IgD-negative memory B cell (primary cell): ENCODE measurements around the gene MAST2. TPM values are rescaled to one million over a fixed set of nuclear protein-coding genes. Genes with fewer than 3 reads are reported as not detected.

Experiments
- H3K27ac Mint-ChIP-seq, 3 donors: one replicate each; pipeline ENCODE4 v1.8.0; 2020 to 2022; ENCODE audit warnings: mild to moderate bottlenecking in 3 of 3, mixed read lengths in 3 of 3, moderate library complexity in 1 of 3
- H3K27me3 Mint-ChIP-seq: one replicate; pipeline ENCODE4 v1.8.0; 2021; ENCODE audit warnings: mixed read lengths
- H3K36me3 Mint-ChIP-seq: one replicate; pipeline ENCODE4 v1.8.0; 2020; ENCODE audit warnings: mild to moderate bottlenecking, mixed read lengths
- H3K4me1 Mint-ChIP-seq, 3 donors: one replicate each; pipeline ENCODE4 v1.8.0; 2020 to 2022; ENCODE audit warnings: mixed read lengths in 3 of 3, mild to moderate bottlenecking in 1 of 3
- H3K4me3 Mint-ChIP-seq, 4 donors: one replicate each; pipeline ENCODE4 v1.8.0; 2020 to 2022; ENCODE audit warnings: mild to moderate bottlenecking in 4 of 4, mixed read lengths in 4 of 4, moderate library complexity in 3 of 4
- H3K9me3 Mint-ChIP-seq, 3 donors: one replicate each; pipeline ENCODE4 v1.8.0; 2020 to 2021; ENCODE audit warnings: mixed read lengths in 3 of 3, mild to moderate bottlenecking in 1 of 3
- polyA plus RNA-seq: library from polyadenylated mRNA; unstranded; fragments of 300-500 nt; fragmentation: Illumina TruSeq; gene quantifications from one replicate; pipeline ENCODE4 v1.2.3, GENCODE V29; 2021

Gene MAST2
- polyA plus RNA-seq, 1 donor from 2014 or later = 3.1 TPM

- Mint-ChIP-seq H3K27me3 (no peaks in the 10 kb centered on the region), H3K27ac (no peak overlapping the region), H3K4me3 (no peak overlapping the region), H3K4me1 (no peaks in the 10 kb centered on the region), H3K36me3 (peaks cover 9% of the 10 kb centered on the region), H3K9me3 (no peaks in the 10 kb centered on the region)
These were observed 82.8 kb downstream of the MAST2 start for GRCh38 chr1:45886229-45886628.

- H3K36me3 Mint-ChIP-seq = peaks cover 9% of the 10 kb centered on the region
- no peaks in the 10 kb centered on the region for H3K27me3 Mint-ChIP-seq
- no peaks in the 10 kb centered on the region for H3K4me1 Mint-ChIP-seq
- H3K27ac Mint-ChIP-seq = no peak overlapping the region
- no peak overlapping the region for H3K4me3 Mint-ChIP-seq
- H3K9me3 Mint-ChIP-seq = no peaks in the 10 kb centered on the region
These were observed 83.9 kb downstream of the MAST2 start for GRCh38 chr1:45887156-45887842.

DNA sequence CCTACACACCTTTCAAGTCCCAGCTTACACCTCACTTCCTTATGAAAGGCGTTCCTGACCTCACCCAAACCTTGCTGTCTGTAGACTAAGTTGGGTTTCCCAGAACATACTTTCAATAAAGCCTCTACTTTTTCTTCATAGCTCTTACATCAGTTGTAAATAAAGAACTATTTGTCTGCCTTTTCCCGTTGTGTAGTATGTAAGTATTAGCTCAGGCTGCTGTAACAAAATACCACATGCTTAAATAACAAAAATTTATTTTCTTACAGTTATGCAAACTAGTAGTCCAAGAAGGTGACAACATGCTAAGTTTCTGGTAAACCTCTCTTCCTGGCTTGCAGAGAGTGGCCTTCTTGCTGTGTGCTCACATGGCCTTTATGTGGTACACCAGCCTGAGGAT, 86.7 kb downstream of the MAST2 start:
- Mint-ChIP-seq H3K36me3 (peaks cover 2% of the 10 kb centered on the region), H3K27ac (no peak overlapping the region), H3K9me3 (no peaks in the 10 kb centered on the region), H3K27me3 (no peaks in the 10 kb centered on the region), H3K4me1 (no peaks in the 10 kb centered on the region), H3K4me3 (no peak overlapping the region)

GRCh38 chr1:45891087-45891486, 87.7 kb downstream of the MAST2 start:
- Mint-ChIP-seq H3K4me1 (no peaks in the 10 kb centered on the region), H3K36me3 (peaks cover 2% of the 10 kb centered on the region), H3K9me3 (no peaks in the 10 kb centered on the region)

GRCh38 chr1:45892068-45892785, 88.8 kb downstream of the MAST2 start:
- Mint-ChIP-seq H3K9me3 (no peaks in the 10 kb centered on the region), H3K4me1 (no peaks in the 10 kb centered on the region), H3K27ac (no peak overlapping the region), H3K36me3 (peaks cover 2% of the 10 kb centered on the region), H3K4me3 (no peak overlapping the region), H3K27me3 (no peaks in the 10 kb centered on the region)

More at GRCh38 chr1:45891087-45891486, 87.7 kb downstream of the MAST2 start:
- Mint-ChIP-seq H3K27ac (no peak overlapping the region), H3K4me3 (no peak overlapping the region), H3K27me3 (no peaks in the 10 kb centered on the region)

GRCh38 chr1:45894331-45894730, 90.9 kb downstream of the MAST2 start:
- Mint-ChIP-seq H3K4me3 (no peak overlapping the region), H3K36me3 (peaks cover 2% of the 10 kb centered on the region), H3K9me3 (no peaks in the 10 kb centered on the region), H3K27ac (no peak overlapping the region), H3K4me1 (peaks cover 0 to 1% (median 0%) of the 10 kb centered on the region in 3 donors), H3K27me3 (no peaks in the 10 kb centered on the region)

DNA sequence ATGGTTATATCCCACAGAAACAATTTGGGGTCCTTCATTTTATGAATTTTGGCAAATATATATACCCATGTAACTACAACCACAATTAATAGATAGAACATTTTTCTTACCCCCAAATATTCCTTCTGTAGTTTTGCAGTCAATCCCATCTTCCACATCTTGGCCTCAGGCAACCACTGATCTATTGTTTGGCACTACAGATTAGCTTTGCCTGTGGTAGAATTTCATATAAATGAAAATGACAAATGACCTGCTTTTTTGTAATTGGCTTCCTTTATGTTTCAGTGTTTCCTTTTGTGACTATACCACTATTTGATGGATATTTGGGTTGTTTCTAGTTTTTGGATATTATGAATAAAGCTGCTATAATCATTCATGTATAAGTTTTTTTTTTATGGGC, 91.5 kb downstream of the MAST2 start:
- Mint-ChIP-seq H3K4me3 (no peak overlapping the region), H3K4me1 (peaks cover 0 to 1% (median 0%) of the 10 kb centered on the region in 3 donors), H3K27me3 (no peaks in the 10 kb centered on the region), H3K27ac (no peak overlapping the region), H3K36me3 (peaks cover under 1% of the 10 kb centered on the region), H3K9me3 (no peaks in the 10 kb centered on the region)

DNA sequence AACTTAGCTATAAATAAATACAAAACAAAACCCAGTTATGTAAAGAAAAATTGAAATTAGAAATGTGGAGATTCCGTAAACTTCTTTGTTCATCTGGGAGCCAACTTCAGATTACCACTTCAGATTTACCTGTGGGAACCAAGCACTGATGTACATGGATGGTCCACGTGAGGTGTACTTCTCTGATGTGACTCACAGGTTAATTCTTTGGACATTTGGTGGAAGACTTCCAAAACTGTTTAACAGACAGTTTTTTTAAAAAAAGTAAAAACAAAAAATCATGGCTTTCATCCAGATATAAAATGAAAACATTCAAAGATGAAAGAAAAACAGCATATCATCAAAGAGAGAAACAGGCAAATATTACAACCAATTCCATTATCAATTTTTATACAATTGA, 92.0 kb downstream of the MAST2 start:
- Mint-ChIP-seq H3K9me3 (no peaks in the 10 kb centered on the region), H3K4me3 (no peak overlapping the region), H3K4me1 (peaks cover 0 to 1% (median 0%) of the 10 kb centered on the region in 3 donors), H3K27ac (no peak overlapping the region), H3K27me3 (no peaks in the 10 kb centered on the region), H3K36me3 (no peaks in the 10 kb centered on the region)

GRCh38 chr1:45906883-45907282, 103.5 kb downstream of the MAST2 start:
- peaks cover 0 to 2% (median 2%) of the 10 kb centered on the region in 3 donors for H3K9me3 Mint-ChIP-seq
- no peak overlapping the region for H3K4me3 Mint-ChIP-seq
- no peaks in the 10 kb centered on the region for H3K4me1 Mint-ChIP-seq
- no peak overlapping the region for H3K27ac Mint-ChIP-seq
- no peaks in the 10 kb centered on the region for H3K27me3 Mint-ChIP-seq
- H3K36me3 Mint-ChIP-seq = peaks cover 4% of the 10 kb centered on the region

DNA sequence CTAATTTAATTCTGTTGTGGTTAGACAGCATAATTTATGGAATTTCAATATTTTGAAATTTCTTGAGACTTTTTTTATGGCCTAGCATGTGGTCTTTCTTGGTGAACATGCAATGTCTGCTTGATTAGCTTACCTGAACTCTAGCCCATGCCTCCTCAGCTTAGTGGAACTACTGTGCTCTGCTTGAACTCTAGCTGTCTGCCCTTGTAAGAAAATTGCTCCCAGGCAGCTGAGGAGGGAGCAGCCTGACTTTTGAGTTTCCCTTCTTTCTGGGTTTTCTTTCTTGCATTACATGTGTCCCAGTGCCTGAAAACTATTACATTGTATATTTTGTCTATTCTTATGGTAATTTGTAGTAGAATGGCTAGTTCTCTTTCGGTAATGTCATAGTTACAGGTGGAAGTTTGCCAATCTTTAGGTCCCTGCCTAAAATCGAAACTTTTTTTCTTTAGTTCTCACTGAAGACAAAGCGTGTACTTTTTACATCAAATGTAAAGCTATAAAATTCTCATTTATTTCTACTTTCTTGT, 105.3 kb downstream of the MAST2 start:
- no peak overlapping the region for H3K27ac Mint-ChIP-seq

DNA sequence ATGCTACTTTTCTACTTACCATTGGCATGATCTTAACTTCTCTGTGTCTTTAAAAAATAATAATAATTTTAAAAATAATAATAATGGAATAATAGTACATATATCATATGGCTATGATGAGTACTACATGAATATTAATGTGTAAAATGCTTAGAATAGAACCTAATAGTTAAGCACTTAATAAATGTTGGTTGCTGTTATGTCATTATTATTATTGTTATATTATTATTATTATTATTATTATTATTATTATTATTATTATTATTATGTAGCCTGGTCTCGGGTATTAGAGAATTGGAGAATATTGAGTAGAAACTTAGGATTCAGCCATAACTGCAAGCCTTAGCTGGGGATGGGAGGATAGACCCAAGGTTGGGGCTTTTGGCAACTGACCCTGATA, 108.2 kb downstream of the MAST2 start:
- no peak overlapping the region for H3K4me3 Mint-ChIP-seq
- no peaks in the 10 kb centered on the region for H3K9me3 Mint-ChIP-seq
- no peaks in the 10 kb centered on the region for H3K36me3 Mint-ChIP-seq
- no peaks in the 10 kb centered on the region for H3K27me3 Mint-ChIP-seq
- H3K4me1 Mint-ChIP-seq = no peaks in the 10 kb centered on the region
- no peak overlapping the region for H3K27ac Mint-ChIP-seq

More for the DNA sequence above, 105.3 kb downstream of the MAST2 start:
- H3K27me3 Mint-ChIP-seq = no peaks in the 10 kb centered on the region
- H3K36me3 Mint-ChIP-seq = no peaks in the 10 kb centered on the region
- no peaks in the 10 kb centered on the region for H3K9me3 Mint-ChIP-seq
- no peak overlapping the region for H3K4me3 Mint-ChIP-seq
- no peaks in the 10 kb centered on the region for H3K4me1 Mint-ChIP-seq

DNA sequence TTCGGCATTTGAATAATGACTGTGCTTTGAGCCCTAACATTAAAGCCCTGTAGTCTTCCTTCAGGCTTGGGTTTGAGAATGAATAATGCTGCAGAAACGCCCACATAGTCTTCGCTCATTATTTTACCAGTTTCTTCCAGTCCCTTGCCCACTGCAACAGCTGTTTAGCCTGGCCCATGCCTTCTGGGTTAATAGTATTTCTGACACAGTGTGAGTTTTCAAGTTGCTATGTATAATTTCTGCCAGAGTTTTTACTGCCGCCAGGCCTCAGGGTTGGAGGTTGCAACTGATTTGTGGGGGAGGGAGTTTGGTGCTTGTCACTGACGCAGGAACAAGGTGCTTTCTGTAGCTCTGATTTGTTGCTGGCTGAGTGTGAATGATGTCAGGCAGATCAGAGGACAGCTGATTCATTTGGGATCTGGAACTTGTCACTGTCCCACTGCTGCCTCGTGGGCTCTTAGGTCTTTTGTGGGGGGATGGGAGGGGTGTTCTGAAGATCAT, 109.8 kb downstream of the MAST2 start:
- Mint-ChIP-seq H3K27me3 (no peaks in the 10 kb centered on the region), H3K27ac (no peak overlapping the region), H3K4me3 (no peak overlapping the region), H3K36me3 (peaks cover 5% of the 10 kb centered on the region), H3K9me3 (no peaks in the 10 kb centered on the region), H3K4me1 (no peaks in the 10 kb centered on the region)

DNA sequence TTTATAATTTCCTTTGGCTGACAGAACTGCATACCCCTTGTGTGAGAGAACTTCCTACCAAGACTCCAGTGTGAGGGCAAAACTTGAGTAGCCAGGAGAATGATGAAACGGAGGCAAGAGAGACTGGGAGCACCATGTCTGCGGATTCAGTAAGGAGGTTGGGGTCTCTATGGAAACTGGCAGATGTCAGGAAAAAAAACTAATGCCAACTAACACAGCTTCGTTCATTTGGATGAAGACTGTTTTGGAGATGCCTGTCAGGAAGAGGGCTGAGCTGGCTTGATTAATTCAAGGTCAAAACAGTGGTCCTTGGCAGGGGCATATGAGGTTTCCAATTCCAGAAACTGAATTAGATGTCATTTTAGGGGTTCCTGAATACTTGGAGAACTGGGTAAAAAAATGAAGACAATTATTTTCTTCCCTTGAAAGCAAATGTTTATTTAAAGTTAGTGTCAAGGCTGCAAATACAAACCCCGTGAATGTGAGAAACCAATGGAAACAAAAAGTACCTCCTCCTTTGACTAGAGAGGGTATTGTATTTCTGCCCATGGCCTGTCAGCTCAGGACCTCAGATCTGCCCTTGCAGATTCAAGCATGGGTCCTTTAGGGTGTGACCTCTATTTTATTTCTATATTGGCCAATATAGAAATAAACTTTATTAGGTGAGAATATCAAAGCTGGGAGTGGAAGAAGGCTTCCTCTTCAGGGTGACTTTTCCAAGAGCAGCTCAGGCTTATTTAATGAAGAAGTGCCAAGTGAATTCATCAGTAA, 110.5 kb downstream of the MAST2 start:
- H3K36me3 Mint-ChIP-seq = peaks cover 6% of the 10 kb centered on the region
- no peak overlapping the region for H3K4me3 Mint-ChIP-seq
- H3K27ac Mint-ChIP-seq = no peak overlapping the region
- H3K4me1 Mint-ChIP-seq = no peaks in the 10 kb centered on the region
- H3K27me3 Mint-ChIP-seq = no peaks in the 10 kb centered on the region
- no peaks in the 10 kb centered on the region for H3K9me3 Mint-ChIP-seq

GRCh38 chr1:45914836-45915235, 111.4 kb downstream of the MAST2 start:
- Mint-ChIP-seq H3K27ac (no peak overlapping the region), H3K36me3 (peaks cover 6% of the 10 kb centered on the region), H3K9me3 (no peaks in the 10 kb centered on the region), H3K27me3 (no peaks in the 10 kb centered on the region), H3K4me1 (no peaks in the 10 kb centered on the region), H3K4me3 (no peak overlapping the region)

DNA sequence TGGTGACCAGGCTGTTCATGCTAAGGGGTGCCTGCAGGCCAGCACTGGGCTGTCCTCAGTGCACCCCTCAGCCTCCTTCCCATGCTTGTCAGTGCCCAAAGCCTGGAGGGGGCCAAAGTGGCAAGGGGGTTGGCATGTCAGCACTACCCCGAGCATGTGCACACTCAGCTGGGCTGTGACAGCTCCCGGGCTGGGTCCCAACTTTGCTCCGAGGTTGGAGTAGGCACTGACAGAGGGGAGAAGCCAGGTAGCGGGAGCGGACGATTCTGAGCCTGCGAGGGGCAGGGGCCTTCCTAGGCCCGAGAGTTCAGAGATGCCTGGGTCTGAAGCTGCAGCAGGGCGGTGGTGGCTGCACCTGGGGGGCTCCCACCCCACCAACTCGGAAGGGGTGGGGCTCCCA, 119.0 kb downstream of the MAST2 start:
- H3K27me3 Mint-ChIP-seq = no peaks in the 10 kb centered on the region
- peaks cover 10 to 13% (median 11%) of the 10 kb centered on the region in 3 donors for H3K4me1 Mint-ChIP-seq
- H3K4me3 Mint-ChIP-seq = no peak overlapping the region
- no peak overlapping the region for H3K27ac Mint-ChIP-seq
- peaks cover 8% of the 10 kb centered on the region for H3K36me3 Mint-ChIP-seq
- no peaks in the 10 kb centered on the region for H3K9me3 Mint-ChIP-seq
